SHP77 (cell line): ENCODE results near the gene TEX2.

Source experiments
- DNase-seq, 2 experiments: peaks; one replicate each; lab custom pipeline; 2025; lab: John Stamatoyannopoulos, UW

Gene TEX2

GRCh38 chr17:64145751-64146417 is 117.2 kb downstream of the TEX2 start:
- peak; percentile 97 to 98 for DNase-seq

- DNase-seq, result no peak
Measured at GRCh38 chr17:64145375-64145750, 117.7 kb downstream of the TEX2 start.

GRCh38 chr17:64139542-64139941 is 123.5 kb downstream of the TEX2 start:
- DNase-seq, result no peak

GRCh38 chr17:64138441-64138840 is 124.6 kb downstream of the TEX2 start:
- no peak for DNase-seq

GRCh38 chr17:64135000-64135399 is 128.1 kb downstream of the TEX2 start:
- DNase-seq, result no peak

- no peak for DNase-seq
Measured at GRCh38 chr17:64134216-64134970, 128.7 kb downstream of the TEX2 start.

GRCh38 chr17:64133546-64134215 is 129.4 kb downstream of the TEX2 start:
- peak; percentile 58 to 70 for DNase-seq

GRCh38 chr17:64131606-64132270 is 131.3 kb downstream of the TEX2 start:
- no peak for DNase-seq

- DNase-seq, result peak in 1 of 2 experiments; percentile 65
Measured at GRCh38 chr17:64130559-64131001, 132.5 kb downstream of the TEX2 start.

- DNase-seq, result peak; percentile 69 to 80
Measured at GRCh38 chr17:64129765-64130558, 133.1 kb downstream of the TEX2 start, which contains the start of gene ERN1. TSS of gene ERN1 (minus strand) at chr17:64130144. CDS start at chr17:64130029, 115 bp downstream.

- DNase-seq, result no peak
Measured at GRCh38 chr17:64129515-64129764, 133.6 kb downstream of the TEX2 start.

- DNase-seq, result no peak
Measured at GRCh38 chr17:64128787-64129514, 134.1 kb downstream of the TEX2 start.

- no peak for DNase-seq
Measured at GRCh38 chr17:64126918-64127317, 136.1 kb downstream of the TEX2 start.

- no peak for DNase-seq
Measured at GRCh38 chr17:64125937-64126336, 137.1 kb downstream of the TEX2 start.

GRCh38 chr17:64124609-64125008 is 138.5 kb downstream of the TEX2 start:
- DNase-seq, result no peak

- DNase-seq, result no peak
Measured at GRCh38 chr17:64123114-64123513, 139.9 kb downstream of the TEX2 start.

- peak in 1 of 2 experiments; percentile 9 for DNase-seq
Measured at GRCh38 chr17:64120972-64121786, 141.9 kb downstream of the TEX2 start.

GRCh38 chr17:64120159-64120810 is 142.8 kb downstream of the TEX2 start:
- DNase-seq, result no peak
